ENCODE data around the gene NTN3. TPM values are rescaled to one million over a fixed set of nuclear protein-coding genes. Genes with fewer than 3 reads are reported as not detected.

The NTN3 gene
- total and polyA plus RNA-seq, 8 donors: 0.07 to 0.22 (median 0.09) TPM; not detected in 3

- WGBS, 2 donors: 5 to 11% methylated on average over 26 to 49 of the region's 49 CpGs
- TF ChIP-seq CTCF (IDR thresholded peaks at IDR 0.05): no peak
- no peaks in the 10 kb centered on the region for H3K9me3 ChIP-seq
- DNase-seq: peak in 2 of 6 donors; percentile 69 to 84
- peaks cover 0 to 5% (median 0%) of the 10 kb centered on the region in 4 donors for H3K27me3 ChIP-seq
- no peak overlapping the region for H3K27ac ChIP-seq
- H3K4me3 ChIP-seq: peak overlapping the region in 3 of 4 donors; percentile 59 to 92 (median 70)
- peaks cover 16 to 41% (median 20%) of the 10 kb centered on the region in 3 donors for H3K4me1 ChIP-seq
- intact Hi-C loops (cut with DNase I): no loop called here
- FAIRE-seq: no peak
- H3K36me3 ChIP-seq: no peaks in the 10 kb centered on the region
- ATAC-seq: no peak
These were observed 2.4 kb downstream of the NTN3 start for GRCh38 chr16:2473446-2473926.

GRCh38 chr16:2473999-2474876 lies 3.1 kb downstream of the NTN3 start:
- no peak for FAIRE-seq
- H3K36me3 ChIP-seq: no peaks in the 10 kb centered on the region
- DNase-seq: peak in 4 of 6 donors; percentile 61 to 85 (median 80)
- peak overlapping the region; percentile 74 to 81 (median 76) for H3K27ac ChIP-seq
- 0 to 1% methylated on average over 85 to 100 of the region's 100 CpGs for WGBS, 2 donors
- peak; percentile 63 to 72 (median 66) for ATAC-seq
- peaks cover 16 to 36% (median 20%) of the 10 kb centered on the region in 3 donors for H3K4me1 ChIP-seq
- intact Hi-C loops (cut with DNase I): no loop called here
- no peaks in the 10 kb centered on the region for H3K9me3 ChIP-seq
- peak in 1 of 4 donors; percentile 11 for TF ChIP-seq CTCF (IDR thresholded peaks at IDR 0.05)
- H3K27me3 ChIP-seq: peaks cover 0 to 5% (median 0%) of the 10 kb centered on the region in 4 donors
- peak overlapping the region; percentile 59 to 92 (median 67) for H3K4me3 ChIP-seq

GRCh38 chr16:2474877-2475412 lies 3.8 kb downstream of the NTN3 start, which contains the start of gene TBC1D24:
TSS of gene TBC1D24 (plus strand) at chr16:2475127. CDS start at chr16:2496149, 21,022 bp downstream.
- WGBS, 2 donors: 0 to 1% methylated on average over 32 to 77 of the region's 77 CpGs
- Histone ChIP-seq H3K36me3 (no peaks in the 10 kb centered on the region), H3K4me1 (peaks cover 16 to 36% (median 21%) of the 10 kb centered on the region in 3 donors), H3K9me3 (no peaks in the 10 kb centered on the region), H3K4me3 (peak within 1 kb of the TSS; percentile 59 to 92 (median 67)), H3K27ac (peak within 1 kb of the TSS; percentile 76 to 85 (median 79)), H3K27me3 (peaks cover 0 to 5% (median 0%) of the 10 kb centered on the region in 4 donors)
- DNase-seq (peak; percentile 81 to 97 (median 92)), ATAC-seq (peak; percentile 75 to 88 (median 86)), FAIRE-seq (no peak)
- intact Hi-C loops (cut with DNase I): no loop called here
- TF ChIP-seq CTCF (IDR thresholded peaks at IDR 0.05): no peak

- WGBS, 2 donors: 3 to 6% methylated on average over 33 to 55 of the region's 55 CpGs
- Histone ChIP-seq H3K9me3 (no peaks in the 10 kb centered on the region), H3K4me1 (peaks cover 16 to 42% (median 28%) of the 10 kb centered on the region in 3 donors), H3K4me3 (peak overlapping the region; percentile 45 to 92 (median 64)), H3K27ac (peak overlapping the region; percentile 74 to 85 (median 78)), H3K36me3 (no peaks in the 10 kb centered on the region), H3K27me3 (peaks cover 0 to 5% (median 0%) of the 10 kb centered on the region in 4 donors)
- intact Hi-C loops (cut with DNase I): no loop called here
- ATAC-seq (peak; percentile 38 to 70 (median 62)), DNase-seq (peak; percentile 61 to 89 (median 70)), FAIRE-seq (no peak)
- no peak for TF ChIP-seq CTCF (IDR thresholded peaks at IDR 0.05)
These were observed 4.6 kb downstream of the NTN3 start for GRCh38 chr16:2475413-2476344.

Measured in pancreas (tissue), 10 donors.